ENCODE measurements around the gene EFCAB9.

DNA sequence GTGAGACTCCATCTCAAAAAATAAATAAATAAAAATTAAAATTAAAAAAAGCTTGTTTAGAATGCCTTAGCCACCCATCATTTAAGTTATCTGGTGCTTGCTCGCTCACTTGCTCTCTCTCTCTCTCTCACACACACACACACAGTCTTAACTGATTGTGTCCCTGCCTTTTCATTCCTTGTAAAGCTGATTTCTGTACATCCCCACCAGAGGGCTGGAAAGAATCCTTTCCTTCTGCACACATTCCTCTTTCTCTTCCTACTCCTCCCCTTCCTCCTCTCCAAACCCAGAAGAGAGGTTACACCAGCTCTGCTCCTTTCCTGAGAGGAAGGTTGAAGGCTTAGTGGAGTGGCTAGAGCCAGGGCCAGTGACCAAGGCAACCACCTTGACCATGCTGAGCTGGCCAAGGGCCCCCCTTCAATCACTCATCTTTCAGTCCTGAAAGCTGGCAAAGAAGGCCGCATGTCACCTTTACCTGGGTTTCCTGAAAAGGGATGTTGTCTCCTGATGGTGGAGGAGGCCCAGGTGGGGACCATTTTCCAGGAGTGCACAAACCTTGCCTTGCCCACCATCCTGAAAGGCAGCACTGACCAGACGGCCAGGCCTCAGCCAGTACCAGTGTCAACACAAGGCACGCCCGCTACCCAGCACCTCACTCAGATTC lies 31.5 kb upstream of the EFCAB9 start:
- TF ChIP-seq, protein P1, sequence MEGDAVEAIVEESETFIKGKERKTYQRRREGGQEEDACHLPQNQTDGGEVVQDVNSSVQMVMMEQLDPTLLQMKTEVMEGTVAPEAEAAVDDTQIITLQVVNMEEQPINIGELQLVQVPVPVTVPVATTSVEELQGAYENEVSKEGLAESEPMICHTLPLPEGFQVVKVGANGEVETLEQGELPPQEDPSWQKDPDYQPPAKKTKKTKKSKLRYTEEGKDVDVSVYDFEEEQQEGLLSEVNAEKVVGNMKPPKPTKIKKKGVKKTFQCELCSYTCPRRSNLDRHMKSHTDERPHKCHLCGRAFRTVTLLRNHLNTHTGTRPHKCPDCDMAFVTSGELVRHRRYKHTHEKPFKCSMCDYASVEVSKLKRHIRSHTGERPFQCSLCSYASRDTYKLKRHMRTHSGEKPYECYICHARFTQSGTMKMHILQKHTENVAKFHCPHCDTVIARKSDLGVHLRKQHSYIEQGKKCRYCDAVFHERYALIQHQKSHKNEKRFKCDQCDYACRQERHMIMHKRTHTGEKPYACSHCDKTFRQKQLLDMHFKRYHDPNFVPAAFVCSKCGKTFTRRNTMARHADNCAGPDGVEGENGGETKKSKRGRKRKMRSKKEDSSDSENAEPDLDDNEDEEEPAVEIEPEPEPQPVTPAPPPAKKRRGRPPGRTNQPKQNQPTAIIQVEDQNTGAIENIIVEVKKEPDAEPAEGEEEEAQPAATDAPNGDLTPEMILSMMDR (IDR thresholded peaks at IDR 0.05), result no peak
- TF ChIP-seq POLR2A (IDR thresholded peaks at IDR 0.05) (no peak), EP300 (IDR thresholded peaks at IDR 0.05) (no peak)

Data from ovary (tissue), 3 donors.